RWPE2 (cell line): ENCODE data around the gene L1CAM.

Source experiments
- ATAC-seq: fragments of 200-7000 bp; cut with Tn5 transposase; 3 replicates; pipeline ENCODE4 v1.9.1; 2021; ENCODE audit warnings: low read depth
- DNase-seq: peaks from one replicate; pipeline ENCODE4 v3.0.0-alpha.2; 2020; ENCODE audit warnings: low spot score
- H3K27ac ChIP-seq: fragments of 450-650 bp; 2 replicates; pipeline ENCODE4 v1.5.1; 2017; ENCODE audit warnings: mild to moderate bottlenecking; ENCODE audit not compliant: poor library complexity, severe bottlenecking
- H3K27me3 ChIP-seq: fragments of 250-450 bp; sonication (Bioruptor Pico); 2 replicates; pipeline ENCODE4 v1.5.1; 2021; ENCODE audit warnings: mild to moderate bottlenecking, moderate library complexity; ENCODE audit not compliant: insufficient read depth, poor library complexity, severe bottlenecking
- H3K36me3 ChIP-seq: fragments of 250-450 bp; sonication (Bioruptor Pico); 2 replicates; pipeline ENCODE4 v1.5.1; 2020; ENCODE audit warnings: low read depth, mild to moderate bottlenecking, moderate library complexity
- H3K4me1 ChIP-seq: fragments of 250-450 bp; sonication (Bioruptor Pico); 2 replicates; pipeline ENCODE4 v1.5.1; 2021; ENCODE audit warnings: mild to moderate bottlenecking, moderate library complexity; ENCODE audit not compliant: insufficient read depth, poor library complexity, severe bottlenecking
- H3K4me3 ChIP-seq: fragments of 250-450 bp; sonication (Bioruptor Pico); 2 replicates; pipeline ENCODE4 v1.5.1; 2021; ENCODE audit warnings: mild to moderate bottlenecking, moderate library complexity; ENCODE audit not compliant: severe bottlenecking
- H3K9me3 ChIP-seq: fragments of 250-450 bp; sonication (Bioruptor Pico); 2 replicates; pipeline ENCODE4 v1.5.1; 2021; ENCODE audit warnings: mild to moderate bottlenecking, moderate library complexity; ENCODE audit not compliant: severe bottlenecking
- CTCF ChIP-seq: fragments of 450-650 bp; IDR thresholded peaks from one replicate; pipeline ENCODE4 v1.5.1; 2017; ENCODE audit warnings: mild to moderate bottlenecking, moderate library complexity; ENCODE audit not compliant: poor library complexity, severe bottlenecking

Gene L1CAM

GRCh38 chrX:153827903-153828302 is 58.1 kb downstream of the L1CAM start:
- TF ChIP-seq CTCF: no peak
- DNase-seq (no peak), ATAC-seq (no peak)
- Histone ChIP-seq H3K4me3 (no peak overlapping the region), H3K27me3 (peaks cover 21% of the 10 kb centered on the region), H3K27ac (no peak overlapping the region), H3K9me3 (no peaks in the 10 kb centered on the region), H3K4me1 (no peaks in the 10 kb centered on the region), H3K36me3 (no peaks in the 10 kb centered on the region)

- DNase-seq (no peak), ATAC-seq (no peak)
- no peaks in the 10 kb centered on the region for H3K4me1 ChIP-seq
- H3K27me3 ChIP-seq: peaks cover 21% of the 10 kb centered on the region
- H3K4me3 ChIP-seq: no peak overlapping the region
- H3K36me3 ChIP-seq: no peaks in the 10 kb centered on the region
- no peaks in the 10 kb centered on the region for H3K9me3 ChIP-seq
- TF ChIP-seq CTCF: no peak
- H3K27ac ChIP-seq: no peak overlapping the region
Observed at GRCh38 chrX:153827016-153827415, 59.0 kb downstream of the L1CAM start.

GRCh38 chrX:153825042-153825441 is 60.9 kb downstream of the L1CAM start:
- ATAC-seq (no peak), DNase-seq (no peak)
- no peak for TF ChIP-seq CTCF
- Histone ChIP-seq H3K36me3 (no peaks in the 10 kb centered on the region), H3K27ac (no peak overlapping the region), H3K4me3 (no peak overlapping the region), H3K27me3 (peaks cover 13% of the 10 kb centered on the region), H3K9me3 (no peaks in the 10 kb centered on the region), H3K4me1 (no peaks in the 10 kb centered on the region)

GRCh38 chrX:153824348-153824747 is 61.6 kb downstream of the L1CAM start:
- DNase-seq: no peak
- Histone ChIP-seq H3K4me3 (no peak overlapping the region), H3K27me3 (peaks cover 7% of the 10 kb centered on the region), H3K9me3 (no peaks in the 10 kb centered on the region), H3K27ac (no peak overlapping the region), H3K36me3 (no peaks in the 10 kb centered on the region), H3K4me1 (no peaks in the 10 kb centered on the region)
- no peak for ATAC-seq
- TF ChIP-seq CTCF: no peak

GRCh38 chrX:153821066-153821465 is 64.9 kb downstream of the L1CAM start:
- Histone ChIP-seq H3K4me1 (no peaks in the 10 kb centered on the region), H3K27me3 (no peaks in the 10 kb centered on the region), H3K27ac (no peak overlapping the region), H3K4me3 (no peak overlapping the region), H3K36me3 (no peaks in the 10 kb centered on the region), H3K9me3 (no peaks in the 10 kb centered on the region)
- ATAC-seq (no peak), DNase-seq (no peak)
- TF ChIP-seq CTCF: no peak
